A673 (cell line): ENCODE measurements around the gene TTC33. TPM values are rescaled to one million over a fixed set of nuclear protein-coding genes. Genes with fewer than 3 reads are reported as not detected.

Experiments
- BruUV-seq: library from RNA; stranded (reverse); fragments of 400-500 nt; replicated peaks from 2 replicates; lab custom pipeline; 2021; lab: Mats Ljungman, UMichigan
- CTCF ChIA-PET: fragments of 300-600 bp; sonication (Branson Sonifier 250); formaldehyde crosslinking; loops from one replicate; lab custom pipeline; 2022; ENCODE audit warnings: antibody characterized with exemption; lab: Charles Lee
- POLR2A ChIA-PET: fragments of 300-600 bp; sonication (Branson Sonifier 250); formaldehyde crosslinking; loops from one replicate; lab custom pipeline; 2022; ENCODE audit warnings: antibody characterized with exemption; ENCODE audit not compliant: low non-redundant PET; lab: Charles Lee
- DNase-seq: peaks from one replicate; pipeline ENCODE4 v3.0.0-alpha.2; 2015; ENCODE audit warnings: low spot score
- H3K27ac ChIP-seq: fragments of 200-600 bp; sonication (generic); 2 replicates; pipeline ENCODE4 v1.5.1; 2016; ENCODE audit warnings: mixed run types, low read depth, mild to moderate bottlenecking, mixed read lengths, antibody characterized with exemption, low read length; ENCODE audit not compliant: poor library complexity, severe bottlenecking
- H3K27me3 ChIP-seq: fragments of 200-600 bp; sonication (generic); replicated peaks from 2 replicates; pipeline ENCODE4 v1.6.1; 2017; ENCODE audit warnings: mixed run types, low read depth, mild to moderate bottlenecking, mixed read lengths, antibody characterized with exemption, low read length; ENCODE audit not compliant: insufficient read depth, poor library complexity
- H3K36me3 ChIP-seq: fragments of 200-600 bp; sonication (generic); 2 replicates; pipeline ENCODE4 v1.6.1; 2016; ENCODE audit warnings: mixed run types, mild to moderate bottlenecking, mixed read lengths, antibody characterized with exemption, low read length; ENCODE audit not compliant: insufficient read depth, poor library complexity, severe bottlenecking
- H3K4me1 ChIP-seq: fragments of 200-600 bp; sonication (generic); 2 replicates; pipeline ENCODE4 v1.6.1; 2017; ENCODE audit warnings: mixed run types, mild to moderate bottlenecking, mixed read lengths, antibody characterized with exemption, low read length; ENCODE audit not compliant: insufficient read depth, poor library complexity, severe bottlenecking
- H3K4me3 ChIP-seq: fragments of 200-600 bp; sonication (generic); 2 replicates; pipeline ENCODE4 v1.5.1; 2016; ENCODE audit warnings: low read depth, mixed run types, mild to moderate bottlenecking, mixed read lengths, low read length; ENCODE audit not compliant: poor library complexity, severe bottlenecking
- H3K9me3 ChIP-seq: fragments of 200-600 bp; sonication (generic); 2 replicates; pipeline ENCODE4 v1.6.1; 2016; ENCODE audit warnings: mixed run types, low read depth, mild to moderate bottlenecking, mixed read lengths, antibody characterized with exemption, low read length; ENCODE audit not compliant: poor library complexity, severe bottlenecking
- CTCF ChIP-seq: fragments of 300-800, 200-600 bp; sonication (generic); conservative IDR thresholded peaks from 2 replicates; pipeline ENCODE4 v1.5.1; 2017; ENCODE audit warnings: low read depth, mild to moderate bottlenecking, antibody characterized with exemption, low read length, moderate library complexity, mixed read lengths
- EZH2 ChIP-seq: fragments of 200-600 bp; sonication (generic); IDR thresholded peaks from 2 replicates; pipeline ENCODE4 v1.6.1; 2017; ENCODE audit warnings: borderline replicate concordance, low read depth, mild to moderate bottlenecking, mixed read lengths, antibody characterized with exemption, low read length; ENCODE audit not compliant: poor library complexity, severe bottlenecking
- intact Hi-C: fragments of 100-400 bp; cut with micrococcal nuclease; formaldehyde crosslinking; loops from one replicate; pipeline ENCODE4 v1.10.0; 2022; ENCODE audit not compliant: unreplicated experiment
- total RNA-seq: library from RNA; stranded (reverse); gene quantifications from 2 replicates; pipeline ENCODE4 v1.2.3, GENCODE V29; 2021

The TTC33 gene
- total RNA-seq, 1 experiment from 2014 or later, result 17.0 TPM

DNA sequence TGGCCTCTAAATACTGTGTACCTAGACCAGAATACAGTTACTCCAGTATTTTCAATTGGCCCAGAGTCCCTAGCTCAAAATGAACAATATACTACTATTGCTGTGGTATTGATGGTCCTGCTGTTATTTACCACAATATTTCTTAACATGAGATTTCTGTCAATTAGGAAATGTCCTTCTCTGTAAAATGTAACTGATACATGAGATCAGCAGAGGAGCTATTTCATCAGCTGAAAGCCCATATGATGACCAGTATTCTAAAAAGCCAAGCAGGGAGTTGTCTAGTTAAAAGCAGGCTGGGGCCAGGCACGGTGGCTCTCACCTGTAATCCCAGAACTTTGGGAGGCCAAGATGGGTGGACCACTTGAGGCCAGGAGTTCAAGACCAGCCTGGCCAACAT, 263.7 kb downstream of the TTC33 start:
- BruUV-seq, result no TSS peak
- Histone ChIP-seq H3K27ac (no peak overlapping the region), H3K9me3 (no peaks in the 10 kb centered on the region), H3K36me3 (no peaks in the 10 kb centered on the region), H3K27me3 (no peaks in the 10 kb centered on the region), H3K4me3 (no peak overlapping the region), H3K4me1 (peaks cover 3% of the 10 kb centered on the region)
- no peak for DNase-seq
- POLR2A ChIA-PET, result no interaction called here
- CTCF ChIA-PET, result no interaction called here
- no peak for TF ChIP-seq EZH2
- intact Hi-C loops, result no loop called here

- Histone ChIP-seq H3K27ac (no peak overlapping the region), H3K9me3 (no peaks in the 10 kb centered on the region), H3K36me3 (no peaks in the 10 kb centered on the region), H3K4me1 (peaks cover 3% of the 10 kb centered on the region), H3K27me3 (no peaks in the 10 kb centered on the region), H3K4me3 (no peak overlapping the region)
- ChIA-PET CTCF (no interaction called here), POLR2A (no interaction called here)
- DNase-seq, result no peak
- BruUV-seq, result no TSS peak
- intact Hi-C loops, result no loop called here
- TF ChIP-seq CTCF (no peak), EZH2 (no peak)
These were observed 264.1 kb downstream of the TTC33 start for GRCh38 chr5:40491644-40492043.

- no peak overlapping the region for H3K4me3 ChIP-seq
- ChIA-PET POLR2A (no interaction called here), CTCF (no interaction called here)
- H3K27me3 ChIP-seq, result no peaks in the 10 kb centered on the region
- no peaks in the 10 kb centered on the region for H3K36me3 ChIP-seq
- no peak for TF ChIP-seq EZH2
- no peak for TF ChIP-seq CTCF
- no peaks in the 10 kb centered on the region for H3K9me3 ChIP-seq
- no peak for DNase-seq
- no TSS peak for BruUV-seq
- intact Hi-C loops, result no loop called here
- H3K4me1 ChIP-seq, result peaks cover 3% of the 10 kb centered on the region
- no peak overlapping the region for H3K27ac ChIP-seq
These were observed 265.2 kb downstream of the TTC33 start for GRCh38 chr5:40490464-40491111.

DNA sequence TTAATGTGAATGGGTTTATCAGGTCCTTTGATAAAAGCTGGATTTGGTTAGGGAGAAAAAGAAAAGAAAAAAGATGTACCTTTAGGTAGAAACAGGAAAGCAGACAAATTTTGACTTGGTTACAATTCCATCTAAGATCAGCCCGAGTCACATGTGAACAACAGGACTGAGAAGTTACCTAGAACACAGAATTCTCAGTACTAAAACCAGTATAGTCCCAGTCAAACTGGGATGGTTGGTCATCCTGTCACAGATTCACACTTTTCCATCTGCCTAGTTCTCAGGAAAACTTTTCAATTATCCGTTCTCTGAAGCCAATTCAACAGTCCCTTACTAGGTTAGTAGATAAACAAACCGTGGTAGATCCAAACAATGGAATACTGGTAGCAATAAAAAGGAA, 266.3 kb downstream of the TTC33 start:
- Histone ChIP-seq H3K4me1 (peaks cover 3% of the 10 kb centered on the region), H3K27ac (no peak overlapping the region), H3K36me3 (no peaks in the 10 kb centered on the region), H3K27me3 (no peaks in the 10 kb centered on the region), H3K9me3 (no peaks in the 10 kb centered on the region), H3K4me3 (no peak overlapping the region)
- intact Hi-C loops, result no loop called here
- CTCF ChIA-PET, result interaction anchor here (0.5 kb wide), 1 partner anchor 38 kb away, joined by 3 read pairs; no protein-coding TSS in a partner anchor
- BruUV-seq, result no TSS peak
- no peak for DNase-seq
- POLR2A ChIA-PET, result no interaction called here
- no peak for TF ChIP-seq CTCF
- no peak for TF ChIP-seq EZH2
